Psoas muscle (tissue), 8 donors: ENCODE results near the gene TRIM36. TPM values are rescaled to one million over a fixed set of nuclear protein-coding genes. Genes with fewer than 3 reads are reported as not detected.
A peak's percentile ranks its signal among the peaks of the same experiment; 100 is the strongest.

Experiments used
- ATAC-seq, 4 donors: fragments of 200-7000 bp; cut with Tn5 transposase; one replicate each; pipeline ENCODE4 v1.9.1; 2020; ENCODE audit warnings: moderate library complexity in 3 of 4, mild to moderate bottlenecking in 2 of 4
- DNase-seq, 2 donors: peaks; one replicate each; pipeline ENCODE4 v3.0.0-alpha.2; 2020
- H3K27ac ChIP-seq: fragments of 200-600 bp; one replicate; pipeline ENCODE4 v1.8.0; 2022
- H3K27me3 ChIP-seq, 3 donors: fragments of 200-600 bp in 1 of 3; one replicate each; pipeline versions ENCODE4 v1.6.1 to v1.8.0; 2013 to 2022; ENCODE audit warnings: low read length in 2 of 3, mild to moderate bottlenecking in 2 of 3, moderate library complexity in 1 of 3; ENCODE audit not compliant: insufficient read depth in 3 of 3
- H3K36me3 ChIP-seq, 2 donors: fragments of 200-600 bp in 1 of 2; one replicate each; pipeline versions ENCODE4 v1.6.1 to v1.8.0; 2013 to 2022; ENCODE audit warnings: low read depth in 1 of 2, mild to moderate bottlenecking in 1 of 2, moderate library complexity in 1 of 2; ENCODE audit not compliant: insufficient read depth in 1 of 2
- H3K4me1 ChIP-seq: fragments of 200-600 bp; one replicate; pipeline ENCODE4 v1.8.0; 2022
- H3K4me3 ChIP-seq: fragments of 200-600 bp; one replicate; pipeline ENCODE4 v1.8.0; 2022; ENCODE audit warnings: mild to moderate bottlenecking
- H3K9me3 ChIP-seq: fragments of 200-600 bp; one replicate; pipeline ENCODE4 v1.8.0; 2022
- CTCF ChIP-seq: fragments of 200-600 bp; IDR thresholded peaks from one replicate; pipeline ENCODE4 v1.8.0; 2022; ENCODE audit warnings: antibody characterized with exemption
- WGBS, 3 donors: extraction: QIAGEN DNeasy Blood & Tissue Kit; methylation state at CpG; one replicate each; pipeline versions ENCODE4 v1.1.6 to v1.1.7; 2013; 5-methylcytosine and 5-hydroxymethylcytosine counted together
- intact Hi-C, 2 donors: fragments of 100-400 bp; cut with DNase I; formaldehyde crosslinking; loops; one replicate each; pipeline versions ENCODE4 v1.11.0 to v1.14.2; 2022
- polyA plus RNA-seq, 3 donors: library from polyadenylated mRNA; stranded (reverse); fragments of 200-250 nt; gene quantifications; one replicate each; pipeline ENCODE4 v1.2.3, GENCODE V29; 2013
- total RNA-seq, 4 donors: library from RNA; stranded (reverse); fragmentation: NEBNext Ultra II Directional in 2 of 4; extraction: Animal tissue kit (Norgen Biotek cat#: 25700) in 2 of 4; gene quantifications; one replicate each; pipeline versions ENCODE4 v1.2.1 to v1.2.4, GENCODE V29; 2021 to 2023
- donor health status: healthy with polysubstance abuse.
- donor health status: DM: no; HTN: no; CAD: no; lungs with moderate emphysema.
- donor health status: Bipolar disorder and iron deficiency.
- donor health status: healthy.
- donor health status: DM: yes; HTN: yes; CAD: no.
- donor health status: DM: no; HTN: no; CAD: no.
- donor health status: DM: no; HTN: no; CAD: no.
- donor health status: DM: yes; HTN: yes; CAD: no.

Gene TRIM36
- total and polyA plus RNA-seq, 7 donors, result 0.04 to 0.75 (median 0.47) TPM; not detected in 2

GRCh38 chr5:115180165-115180709 lies 10.5 kb upstream of the TRIM36 start:
- DNase-seq (peak in 1 of 2 donors; percentile 55), ATAC-seq (peak in 3 of 4 donors; percentile 28 to 74 (median 42))
- no peak overlapping the region for H3K27ac ChIP-seq
- intact Hi-C loops, result no loop called here
- TF ChIP-seq CTCF, result no peak
- H3K9me3 ChIP-seq, result no peaks in the 10 kb centered on the region
- H3K36me3 ChIP-seq, result no peaks in the 10 kb centered on the region
- peak overlapping the region; percentile 65 for H3K4me3 ChIP-seq
- H3K4me1 ChIP-seq, result peaks cover 7% of the 10 kb centered on the region
- H3K27me3 ChIP-seq, result peaks cover 3 to 61% (median 26%) of the 10 kb centered on the region in 3 donors
- WGBS, 3 donors, result 1 to 2% (median 1%) methylated on average over 54 of the region's 54 CpGs

GRCh38 chr5:115179394-115180164 lies 9.9 kb upstream of the TRIM36 start:
- peak in 1 of 4 donors; percentile 62 for ATAC-seq
- 4 to 5% (median 4%) methylated on average over 55 to 56 of the region's 56 CpGs for WGBS, 3 donors
- Histone ChIP-seq H3K27ac (no peak overlapping the region), H3K4me3 (peak overlapping the region; percentile 65), H3K27me3 (peaks cover 3 to 60% (median 26%) of the 10 kb centered on the region in 3 donors), H3K9me3 (no peaks in the 10 kb centered on the region), H3K4me1 (peaks cover 7% of the 10 kb centered on the region), H3K36me3 (no peaks in the 10 kb centered on the region)
- DNase-seq, result no peak
- intact Hi-C loops, result no loop called here
- TF ChIP-seq CTCF, result no peak

- Histone ChIP-seq H3K4me3 (peak overlapping the region; percentile 65), H3K4me1 (peaks cover 7% of the 10 kb centered on the region), H3K27ac (no peak overlapping the region), H3K9me3 (no peaks in the 10 kb centered on the region), H3K36me3 (no peaks in the 10 kb centered on the region), H3K27me3 (peaks cover 0 to 54% (median 23%) of the 10 kb centered on the region in 3 donors)
- DNase-seq (peak in 1 of 2 donors; percentile 51), ATAC-seq (peak in 1 of 4 donors; percentile 29)
- WGBS, 3 donors, result 47 to 62% (median 55%) methylated on average over 30 of the region's 30 CpGs
- intact Hi-C loops, result no loop called here
- no peak for TF ChIP-seq CTCF
These were observed 9.3 kb upstream of the TRIM36 start for GRCh38 chr5:115179030-115179393.

GRCh38 chr5:115170929-115171510 lies 1.3 kb upstream of the TRIM36 start:
- DNase-seq (no peak), ATAC-seq (no peak)
- no peaks in the 10 kb centered on the region for H3K36me3 ChIP-seq
- no peaks in the 10 kb centered on the region for H3K4me1 ChIP-seq
- 37 to 43% (median 41%) methylated on average over 16 of the region's 16 CpGs for WGBS, 3 donors
- H3K27ac ChIP-seq, result no peak overlapping the region
- H3K9me3 ChIP-seq, result no peaks in the 10 kb centered on the region
- peaks cover 0 to 26% (median 1%) of the 10 kb centered on the region in 3 donors for H3K27me3 ChIP-seq
- H3K4me3 ChIP-seq, result peak overlapping the region; percentile 83
- intact Hi-C loops, result no loop called here
- no peak for TF ChIP-seq CTCF
